SK-N-SH treated with all-trans-retinoic acid at 6 μM for 48 hours (cell line): ENCODE measurements around the gene C1orf115.

Experiments
- ARNTL ChIP-seq: fragments of 450-650 bp; formaldehyde crosslinking; IDR thresholded peaks from 2 replicates; pipeline ENCODE4 v1.5.0; 2020; ENCODE audit warnings: low read depth, mild to moderate bottlenecking, moderate library complexity, borderline replicate concordance
- CREB5 ChIP-seq: fragments of 250-450 bp; sonication (Bioruptor Pico); IDR thresholded peaks from 2 replicates; pipeline ENCODE4 v1.5.1; 2020; ENCODE audit warnings: low read depth, mild to moderate bottlenecking, moderate library complexity
- ESRRG ChIP-seq: fragments of 250-450 bp; sonication (Bioruptor Pico); IDR thresholded peaks from 2 replicates; pipeline ENCODE4 v1.6.1; 2021; ENCODE audit warnings: mild to moderate bottlenecking
- ISL1 ChIP-seq: fragments of 250-450 bp; sonication (Bioruptor Pico); IDR thresholded peaks from 2 replicates; pipeline ENCODE4 v2.1.2; 2022; ENCODE audit warnings: mild to moderate bottlenecking, moderate library complexity
- OSR1 ChIP-seq: fragments of 250-450 bp; sonication (Bioruptor Pico); IDR thresholded peaks from 2 replicates; pipeline ENCODE4 v1.8.0; 2022; ENCODE audit warnings: moderate library complexity, mild to moderate bottlenecking, inconsistent platforms
- SNAI2 ChIP-seq: fragments of 250-450 bp; sonication (Bioruptor Pico); IDR thresholded peaks from 2 replicates; pipeline ENCODE4 v1.5.0; 2020; ENCODE audit warnings: mild to moderate bottlenecking, moderate library complexity
- TCF4 ChIP-seq: fragments of 250-450 bp; sonication (Bioruptor Pico); IDR thresholded peaks from 2 replicates; pipeline ENCODE4 v1.8.0; 2021; ENCODE audit warnings: mild to moderate bottlenecking, moderate library complexity, borderline replicate concordance
- ZFP3 ChIP-seq: fragments of 250-450 bp; sonication (Bioruptor Pico); IDR thresholded peaks from 2 replicates; pipeline ENCODE4 v1.5.0; 2020; ENCODE audit warnings: mild to moderate bottlenecking, moderate library complexity

- TF ChIP-seq SNAI2 (CRISPR knock-in tag) (no peak), CREB5 (CRISPR knock-in tag) (no peak), ZFP3 (CRISPR knock-in tag) (no peak), ARNTL (CRISPR knock-in tag) (no peak), OSR1 (CRISPR knock-in tag) (no peak), ESRRG (CRISPR knock-in tag) (no peak), ISL1 (CRISPR knock-in tag) (no peak), TCF4 (no peak)
Measured at GRCh38 chr1:220652995-220653394, 37.2 kb upstream of the C1orf115 start.
